Right lobe of liver (tissue), 6 donors: ENCODE measurements around the gene FMNL2. TPM values are rescaled to one million over a fixed set of nuclear protein-coding genes. Genes with fewer than 3 reads are reported as not detected.

Source experiments
- ATAC-seq, 4 donors: fragments of 200-7000 bp; cut with Tn5 transposase; one replicate each; pipeline ENCODE4 v1.9.1; 2020; ENCODE audit warnings: mild to moderate bottlenecking in 4 of 4, moderate library complexity in 4 of 4
- DNase-seq, 3 donors: peaks; one replicate each; pipeline ENCODE4 v3.0.0-alpha.2; 2020
- H3K27ac ChIP-seq, 3 donors: fragments of 200-600 bp; one replicate each; pipeline ENCODE4 v1.8.0; 2022
- H3K27me3 ChIP-seq, 2 donors: fragments of 200-600 bp; one replicate each; pipeline ENCODE4 v1.8.0; 2022
- H3K36me3 ChIP-seq, 4 donors: fragments of 200-600 bp; sonication (generic) in 1 of 4; one replicate each; pipeline versions ENCODE4 v1.5.1 to v1.8.0; 2017 to 2022; ENCODE audit warnings: control low read depth in 1 of 4
- H3K4me1 ChIP-seq, 4 donors: fragments of 200-600 bp; sonication (generic) in 1 of 4; one replicate each; pipeline versions ENCODE4 v1.5.1 to v1.8.0; 2017 to 2022; ENCODE audit warnings: control low read depth in 1 of 4
- H3K4me3 ChIP-seq, 3 donors: fragments of 200-600 bp; one replicate each; pipeline ENCODE4 v1.8.0; 2022
- H3K9me3 ChIP-seq, 4 donors: fragments of 200-600 bp; sonication (generic) in 1 of 4; one replicate each; pipeline versions ENCODE4 v1.5.1 to v1.8.0; 2017 to 2022; ENCODE audit warnings: control low read depth in 1 of 4
- CTCF ChIP-seq, 4 donors: fragments of 200-600 bp in 3 of 4; fragments of 450-650 bp in 1 of 4; IDR thresholded peaks; one replicate each; pipeline versions ENCODE4 v1.5.1 to v1.8.0; 2016 to 2022; ENCODE audit warnings: antibody characterized with exemption in 4 of 4, mild to moderate bottlenecking in 2 of 4
- POLR2A ChIP-seq: fragments of 450-650 bp; IDR thresholded peaks from one replicate; pipeline ENCODE4 v1.6.1; 2017; ENCODE audit warnings: antibody characterized with exemption, mild to moderate bottlenecking
- WGBS: methylation state at CpG from one replicate; pipeline ENCODE4 v1.1.6; 2018; ENCODE audit warnings: low coverage, low lambda C conversion rate; ENCODE audit not compliant: insufficient coverage; ENCODE audit errors: missing lambda C conversion rate; 5-methylcytosine and 5-hydroxymethylcytosine counted together
- intact Hi-C, 2 donors: fragments of 100-400 bp; cut with DNase I; formaldehyde crosslinking; loops; one replicate each; pipeline versions ENCODE4 v1.11.2 to v1.14.1; 2022
- total RNA-seq, 6 experiments: library from RNA; depleted of rRNA in 2 of 6; stranded (reverse); fragments of >200 nt in 2 of 6; fragmentation: NEBNext Ultra II Directional in 3 of 6; extraction: Animal tissue kit (Norgen Biotek cat#: 25700) in 3 of 6; gene quantifications; one replicate each; pipeline versions ENCODE4 v1.1.0 to v1.2.4, GENCODE V29; 2016 to 2023
- donor health status: DM: no; HTN: yes; CAD: no.
- donor health status: DM: no; HTN: no; CAD: no.
- donor health status: DM: no; HTN: no; CAD: no.
- donor health status: DM: no; HTN: yes; CAD: no.
- donor health status: DM: no; HTN: yes; CAD: no.

FMNL2 gene
- total RNA-seq, 6 experiments from 2014 or later = 3.5 to 12.1 (median 7.1) TPM

GRCh38 chr2:152326710-152327109 is 8.3 kb upstream of the FMNL2 start:
- TF ChIP-seq CTCF (IDR thresholded peaks at IDR 0.05) = no peak
- TF ChIP-seq POLR2A = no peak
- intact Hi-C loops = no loop called here
- Histone ChIP-seq H3K4me1 (no peaks in the 10 kb centered on the region), H3K9me3 (no peaks in the 10 kb centered on the region), H3K4me3 (no peak overlapping the region), H3K27ac (no peak overlapping the region), H3K36me3 (no peaks in the 10 kb centered on the region), H3K27me3 (no peaks in the 10 kb centered on the region)
- 94% methylated on average over 2 of the region's 3 CpGs for WGBS
- ATAC-seq (no peak), DNase-seq (no peak)

DNA sequence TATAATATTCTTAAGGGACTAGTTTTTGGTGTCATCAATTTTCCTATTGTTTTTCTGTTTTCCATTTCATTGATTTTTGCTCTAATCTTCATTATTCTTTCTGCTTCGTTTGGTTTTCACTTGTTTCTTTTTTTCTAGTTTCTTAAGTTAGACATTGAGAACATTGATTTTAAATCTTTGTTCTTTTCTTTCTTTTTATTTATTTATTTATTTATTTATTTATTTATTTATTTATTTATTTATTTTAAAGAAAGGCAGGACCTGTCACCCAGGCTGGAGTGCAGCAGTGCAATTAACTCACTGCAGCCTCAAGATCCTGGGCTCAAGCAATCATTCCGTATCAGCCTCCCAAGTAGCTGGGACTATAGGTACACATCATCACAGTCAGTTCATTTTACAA is 7.0 kb upstream of the FMNL2 start:
- no peaks in the 10 kb centered on the region for H3K36me3 ChIP-seq
- 63% methylated on average over 2 of the region's 2 CpGs for WGBS
- ATAC-seq (no peak), DNase-seq (no peak)
- H3K27me3 ChIP-seq = no peaks in the 10 kb centered on the region
- no peaks in the 10 kb centered on the region for H3K9me3 ChIP-seq
- H3K27ac ChIP-seq = no peak overlapping the region
- intact Hi-C loops = no loop called here
- H3K4me1 ChIP-seq = no peaks in the 10 kb centered on the region
- H3K4me3 ChIP-seq = no peak overlapping the region
- TF ChIP-seq POLR2A (no peak), CTCF (IDR thresholded peaks at IDR 0.05) (no peak)

- H3K9me3 ChIP-seq = no peaks in the 10 kb centered on the region
- ATAC-seq (no peak), DNase-seq (no peak)
- TF ChIP-seq CTCF (IDR thresholded peaks at IDR 0.05) (no peak), POLR2A (no peak)
- no peaks in the 10 kb centered on the region for H3K36me3 ChIP-seq
- intact Hi-C loops = no loop called here
- H3K4me1 ChIP-seq = no peaks in the 10 kb centered on the region
- H3K27me3 ChIP-seq = no peaks in the 10 kb centered on the region
- 79% methylated on average over 4 of the region's 4 CpGs for WGBS
- no peak overlapping the region for H3K4me3 ChIP-seq
- no peak overlapping the region for H3K27ac ChIP-seq
Observed at GRCh38 chr2:152330235-152330866, 4.6 kb upstream of the FMNL2 start.

DNA sequence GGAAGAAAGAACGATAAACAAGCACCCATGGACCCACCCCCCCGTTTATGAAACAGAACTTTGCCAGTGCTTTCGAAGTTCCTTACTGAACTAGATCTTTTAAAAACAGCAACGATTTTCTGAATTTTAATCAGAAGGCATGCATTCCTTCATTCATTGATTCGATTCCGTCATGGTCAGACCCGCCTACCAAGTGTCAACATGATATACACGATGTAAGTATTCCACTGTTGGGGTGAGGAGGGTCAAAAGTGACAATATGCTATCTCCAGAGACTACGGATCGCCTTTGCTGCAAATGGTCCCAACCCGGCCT is 316 bp upstream of the FMNL2 start:
- no peak for TF ChIP-seq POLR2A
- TF ChIP-seq CTCF (IDR thresholded peaks at IDR 0.05) = no peak
- WGBS = 5% methylated on average over 11 of the region's 11 CpGs
- ATAC-seq (no peak), DNase-seq (no peak)
- Histone ChIP-seq H3K4me1 (peaks cover 0 to 5% (median 0%) of the 10 kb centered on the region in 4 donors), H3K27me3 (no peaks in the 10 kb centered on the region), H3K4me3 (peak overlapping the region; percentile 82 to 89 (median 87)), H3K27ac (no peak overlapping the region), H3K36me3 (no peaks in the 10 kb centered on the region), H3K9me3 (no peaks in the 10 kb centered on the region)
- intact Hi-C loops = no loop called here

DNA sequence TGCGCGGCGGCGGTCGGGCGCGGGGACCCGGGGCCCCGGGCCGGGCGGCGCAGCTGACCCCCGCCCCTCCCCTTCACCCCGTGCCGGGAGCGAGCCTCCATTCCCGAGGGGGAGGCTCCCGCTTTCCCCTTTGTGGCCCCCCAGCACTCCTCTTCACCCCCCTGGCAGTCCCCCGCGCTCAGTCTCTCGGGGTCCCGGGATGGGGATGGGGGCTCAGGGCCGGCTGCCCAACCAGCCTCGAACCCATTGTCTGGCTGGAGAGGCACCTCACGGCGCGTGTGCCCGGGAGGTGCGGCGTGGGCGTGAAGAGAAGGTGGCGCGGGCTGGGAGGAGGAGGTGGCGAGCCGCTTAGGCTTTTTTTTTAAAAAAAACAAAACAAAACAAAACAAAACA is 748 bp downstream of the FMNL2 start:
- 1% methylated on average over 14 of the region's 35 CpGs for WGBS
- ATAC-seq = peak in 3 of 4 donors; percentile 1 to 5 (median 5)
- Histone ChIP-seq H3K36me3 (no peaks in the 10 kb centered on the region), H3K27ac (peak overlapping the region; percentile 60 to 69 (median 63)), H3K9me3 (no peaks in the 10 kb centered on the region), H3K4me3 (peak overlapping the region; percentile 82 to 89 (median 87)), H3K4me1 (peaks cover 0 to 5% (median 0%) of the 10 kb centered on the region in 4 donors), H3K27me3 (no peaks in the 10 kb centered on the region)
- TF ChIP-seq CTCF (IDR thresholded peaks at IDR 0.05) = no peak
- TF ChIP-seq POLR2A = no peak
- intact Hi-C loops = no loop called here
- DNase-seq = peak in 2 of 3 donors; percentile 46 to 54
